Measurements from ENCODE around the gene CLOCK.

DNA sequence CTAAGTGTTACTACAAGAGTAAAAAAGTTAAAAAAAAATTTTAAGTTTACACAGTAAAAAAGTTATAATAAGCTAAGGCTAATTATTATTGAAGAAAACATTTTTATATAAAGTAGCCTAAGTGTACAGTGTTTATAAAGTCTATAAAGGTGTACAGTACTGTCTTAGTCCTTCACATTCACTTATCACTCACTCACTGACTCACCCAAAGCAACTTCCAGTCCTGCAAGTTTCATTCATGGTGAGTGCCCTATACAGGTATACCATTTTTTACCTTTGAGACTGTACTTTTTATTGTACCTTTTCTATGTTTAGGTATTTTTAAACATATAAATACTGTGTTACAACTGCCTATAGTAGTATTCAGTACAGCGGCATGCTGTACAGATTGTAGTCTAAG, 76.7 kb downstream of the CLOCK start:
- TF ChIP-seq, protein P1, sequence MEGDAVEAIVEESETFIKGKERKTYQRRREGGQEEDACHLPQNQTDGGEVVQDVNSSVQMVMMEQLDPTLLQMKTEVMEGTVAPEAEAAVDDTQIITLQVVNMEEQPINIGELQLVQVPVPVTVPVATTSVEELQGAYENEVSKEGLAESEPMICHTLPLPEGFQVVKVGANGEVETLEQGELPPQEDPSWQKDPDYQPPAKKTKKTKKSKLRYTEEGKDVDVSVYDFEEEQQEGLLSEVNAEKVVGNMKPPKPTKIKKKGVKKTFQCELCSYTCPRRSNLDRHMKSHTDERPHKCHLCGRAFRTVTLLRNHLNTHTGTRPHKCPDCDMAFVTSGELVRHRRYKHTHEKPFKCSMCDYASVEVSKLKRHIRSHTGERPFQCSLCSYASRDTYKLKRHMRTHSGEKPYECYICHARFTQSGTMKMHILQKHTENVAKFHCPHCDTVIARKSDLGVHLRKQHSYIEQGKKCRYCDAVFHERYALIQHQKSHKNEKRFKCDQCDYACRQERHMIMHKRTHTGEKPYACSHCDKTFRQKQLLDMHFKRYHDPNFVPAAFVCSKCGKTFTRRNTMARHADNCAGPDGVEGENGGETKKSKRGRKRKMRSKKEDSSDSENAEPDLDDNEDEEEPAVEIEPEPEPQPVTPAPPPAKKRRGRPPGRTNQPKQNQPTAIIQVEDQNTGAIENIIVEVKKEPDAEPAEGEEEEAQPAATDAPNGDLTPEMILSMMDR (conservative IDR thresholded peaks at IDR 0.05 in 1 of 2, IDR thresholded peaks at IDR 0.05 in 1 of 2; ENCODE audit: extremely low read depth in 1 of 2, insufficient read depth in 1 of 2, low read depth in 1 of 2, low read length in 2 of 2), result no peak
- TF ChIP-seq EZH2 (IDR thresholded peaks at IDR 0.05; ENCODE audit: borderline replicate concordance, low read length), result no peak

Measured in mammary epithelial cell (primary cell).